CD4-positive, alpha-beta T cell treated with Interleukin-17A for 4 hours (primary cell): Measurements from ENCODE around the gene ADCK1.

Experiments
- DNase-seq: peaks from one replicate; pipeline ENCODE4 v3.0.0-alpha.2; 2020; ENCODE audit warnings: mixed read lengths

Gene ADCK1

DNA sequence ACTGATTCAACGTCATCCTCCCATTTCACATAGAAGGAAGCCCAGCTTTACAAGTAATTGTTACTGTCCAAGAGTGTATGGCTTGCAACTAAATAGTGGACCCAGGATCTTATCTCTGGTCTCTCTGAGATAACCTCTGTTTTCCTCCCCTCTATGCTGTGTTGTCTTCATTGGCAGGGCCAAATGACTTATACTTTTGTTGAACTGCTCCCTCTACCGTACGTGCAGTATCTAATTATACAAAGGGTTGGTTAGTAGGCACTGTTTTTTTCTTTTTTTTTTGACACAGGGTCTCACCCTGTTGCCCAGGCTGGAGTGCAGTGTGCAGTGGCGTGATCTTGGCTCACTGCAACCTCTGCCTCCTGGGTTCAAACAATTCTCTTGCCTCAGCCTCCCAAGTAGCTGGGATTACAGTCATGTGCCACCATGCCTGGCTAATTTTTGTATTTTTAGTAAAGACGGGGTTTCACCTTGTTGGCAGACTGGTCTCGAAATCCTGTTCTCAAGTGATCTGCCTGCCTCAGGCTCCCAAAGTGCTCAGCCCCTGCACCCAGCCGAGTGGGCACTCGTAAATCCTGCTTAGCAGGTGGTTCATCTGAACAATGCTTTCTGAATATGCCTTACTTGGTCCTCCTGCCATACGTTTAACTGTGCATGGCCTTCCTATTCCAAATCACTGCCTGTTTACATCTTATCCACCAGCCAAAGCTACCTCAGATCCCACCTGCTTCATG, 162.1 kb downstream of the ADCK1 start:
- DNase-seq, result no peak

DNA sequence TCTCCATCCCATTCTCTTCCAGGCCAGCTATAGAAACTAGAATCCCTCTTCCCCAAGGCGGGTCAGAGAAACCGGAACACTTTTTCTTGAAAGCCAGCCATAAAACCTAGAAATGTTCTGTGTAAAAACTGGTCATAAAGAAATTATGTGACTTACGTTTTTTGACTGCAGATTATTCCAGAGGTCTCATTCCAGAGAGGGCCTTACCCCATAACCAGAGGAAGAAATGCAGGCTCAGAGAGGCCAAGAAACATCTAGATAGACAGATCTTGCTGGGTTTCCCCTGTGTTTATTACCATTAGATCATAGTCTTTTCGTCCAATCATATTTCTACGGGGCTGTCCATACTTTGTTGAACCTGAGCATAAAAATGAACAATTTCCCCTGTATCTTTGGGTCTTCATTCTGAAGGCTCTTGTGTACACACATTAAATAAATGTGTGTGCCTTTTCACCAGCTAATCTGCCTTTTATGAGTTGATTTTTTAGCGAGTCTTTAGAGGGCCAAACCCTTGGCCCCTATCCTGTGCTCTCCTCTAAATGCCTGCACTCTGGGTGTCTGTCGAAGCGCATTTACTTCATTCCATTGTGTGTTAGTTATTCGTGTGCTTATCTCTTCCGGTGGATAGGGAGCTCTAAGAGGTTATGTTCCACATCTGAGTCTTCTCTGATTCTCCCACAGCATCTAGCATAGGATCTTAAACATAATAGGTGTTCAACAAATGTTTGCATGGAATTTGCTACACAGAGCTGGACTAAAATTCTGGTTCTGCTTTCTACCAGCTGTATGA, 163.0 kb downstream of the ADCK1 start:
- no peak for DNase-seq

DNA sequence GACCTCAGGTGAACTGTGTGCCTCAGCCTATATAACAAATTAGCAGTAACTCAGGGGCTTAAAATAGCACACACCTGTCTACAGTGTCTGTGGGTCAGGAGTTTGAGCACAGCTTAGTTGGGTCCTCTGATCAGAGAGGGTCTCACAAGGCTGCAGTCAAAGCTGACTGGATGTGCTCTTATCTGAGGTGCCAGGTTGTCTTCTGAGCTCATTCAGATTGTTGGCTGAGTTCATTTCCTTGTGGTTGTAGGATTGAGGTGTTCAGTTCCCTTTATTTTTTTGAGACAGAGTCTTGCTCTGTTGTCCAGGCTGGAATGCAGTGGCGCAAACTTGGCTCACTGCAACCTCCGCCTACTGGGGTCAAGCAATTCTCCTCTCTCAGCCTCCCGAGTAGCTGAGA, 164.7 kb downstream of the ADCK1 start:
- DNase-seq, result no peak

- DNase-seq, result no peak
Measured at GRCh38 chr14:77965050-77965449, 165.1 kb downstream of the ADCK1 start.

GRCh38 chr14:77965919-77966435, 166.1 kb downstream of the ADCK1 start:
- DNase-seq, result no peak

DNA sequence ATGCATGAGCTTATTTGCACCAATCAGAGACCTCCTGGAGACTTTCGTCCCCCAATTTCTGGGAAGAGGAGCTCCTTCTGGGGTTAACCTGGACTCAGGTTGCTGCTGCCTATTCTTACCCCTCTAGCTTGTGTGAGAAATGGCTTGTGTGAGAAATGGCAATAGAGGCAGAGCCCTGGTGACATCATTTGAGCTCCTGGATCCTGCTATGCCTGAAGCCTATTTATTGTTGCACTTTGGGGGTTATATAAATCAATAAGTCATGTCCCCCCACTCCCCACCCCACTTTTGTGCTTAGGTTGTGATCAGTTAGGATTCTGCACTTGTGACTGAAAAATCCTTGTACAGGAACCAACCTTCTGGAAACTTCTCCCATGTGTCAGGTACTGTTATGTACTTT, 167.2 kb downstream of the ADCK1 start:
- no peak for DNase-seq

- no peak for DNase-seq
Measured at GRCh38 chr14:77970646-77971045, 170.7 kb downstream of the ADCK1 start.

DNA sequence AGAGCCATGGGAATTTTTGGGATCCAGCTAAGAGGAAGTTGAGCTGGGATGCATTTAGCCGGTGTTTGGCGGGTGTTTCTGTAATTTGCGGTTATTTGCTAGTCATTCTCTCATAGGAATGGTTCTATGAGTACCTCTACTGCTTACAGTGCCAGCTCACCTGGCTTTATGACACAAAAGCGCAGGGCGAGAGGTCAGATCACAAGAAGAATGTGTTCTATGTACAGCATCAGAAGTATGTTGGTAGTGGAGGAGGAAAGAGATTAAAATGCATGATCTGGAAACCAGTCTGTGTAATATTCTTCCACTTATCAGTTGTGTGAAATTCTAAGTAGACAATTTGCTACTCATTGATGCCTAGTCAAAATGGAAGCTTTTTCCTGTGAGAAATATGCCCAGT, 173.3 kb downstream of the ADCK1 start:
- no peak for DNase-seq

DNA sequence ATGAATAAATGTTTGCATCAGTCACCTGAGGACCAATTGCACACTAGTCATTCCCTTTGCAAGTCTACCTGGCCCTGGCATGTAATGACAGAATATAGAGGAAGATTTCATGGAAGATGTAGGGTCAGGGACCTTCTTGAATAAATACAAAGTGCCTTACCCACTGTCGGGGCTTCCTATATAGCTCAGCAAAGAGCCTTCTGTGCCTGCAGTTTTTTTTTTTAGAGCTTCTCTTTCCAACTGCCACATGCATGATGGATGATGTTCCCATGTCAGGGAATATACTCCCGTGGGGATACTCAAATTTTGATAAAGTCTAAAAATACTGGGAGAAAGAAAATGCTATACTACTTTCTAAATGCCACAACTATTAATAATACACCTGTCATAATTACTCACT, 176.7 kb downstream of the ADCK1 start:
- no peak for DNase-seq

DNA sequence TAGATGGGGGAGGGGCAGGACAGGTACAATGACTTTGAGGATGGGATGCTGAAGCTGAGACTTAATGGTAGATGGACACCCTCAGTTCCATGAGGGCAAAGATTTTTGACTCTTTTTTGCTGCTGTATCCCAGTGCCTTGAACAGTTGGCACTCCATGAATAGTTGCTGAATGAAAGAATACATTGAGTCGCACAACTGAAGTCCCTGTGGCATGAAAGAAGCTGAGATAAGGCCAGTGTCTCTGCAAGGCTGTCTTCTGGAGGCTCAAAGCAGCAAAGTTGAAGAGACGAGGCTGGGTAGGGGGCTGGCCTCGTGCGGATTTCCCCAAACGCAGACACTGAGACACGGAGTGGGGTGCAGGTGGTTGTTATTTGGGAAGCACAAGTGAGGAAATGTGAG, 179.3 kb downstream of the ADCK1 start:
- no peak for DNase-seq

DNA sequence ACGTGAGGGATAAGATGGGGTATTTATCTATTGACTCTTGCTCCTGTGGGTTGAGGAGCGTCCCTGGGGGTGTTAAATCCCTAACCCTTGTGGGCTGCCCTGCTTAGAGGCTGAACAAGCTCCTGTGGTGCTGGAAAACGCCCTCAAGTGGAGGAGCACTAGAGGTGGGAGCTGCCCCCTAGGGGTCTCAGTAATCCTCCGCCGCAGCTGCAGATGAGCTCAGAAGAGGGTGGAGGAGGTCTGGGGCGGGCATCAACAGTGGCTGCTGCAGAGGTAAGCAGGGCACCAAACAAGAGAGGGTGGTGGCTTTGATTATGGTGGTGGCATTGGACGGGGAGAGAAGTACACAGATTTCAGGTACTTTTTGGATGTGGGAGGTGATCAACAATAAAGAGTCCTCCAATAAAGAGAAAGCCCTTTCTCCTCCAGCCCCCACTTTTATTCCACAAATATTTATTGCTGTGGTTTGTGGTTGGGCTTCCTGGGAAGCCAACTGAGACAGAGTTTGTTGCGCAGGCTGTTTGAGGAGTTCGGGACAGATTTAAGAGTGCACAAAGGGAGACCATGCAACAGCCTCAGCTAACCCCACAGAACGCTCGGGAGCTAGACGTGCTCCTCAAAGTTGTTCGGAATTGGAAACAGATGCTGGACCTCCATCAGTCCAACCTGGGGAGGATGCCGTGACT, 179.9 kb downstream of the ADCK1 start:
- no peak for DNase-seq

DNA sequence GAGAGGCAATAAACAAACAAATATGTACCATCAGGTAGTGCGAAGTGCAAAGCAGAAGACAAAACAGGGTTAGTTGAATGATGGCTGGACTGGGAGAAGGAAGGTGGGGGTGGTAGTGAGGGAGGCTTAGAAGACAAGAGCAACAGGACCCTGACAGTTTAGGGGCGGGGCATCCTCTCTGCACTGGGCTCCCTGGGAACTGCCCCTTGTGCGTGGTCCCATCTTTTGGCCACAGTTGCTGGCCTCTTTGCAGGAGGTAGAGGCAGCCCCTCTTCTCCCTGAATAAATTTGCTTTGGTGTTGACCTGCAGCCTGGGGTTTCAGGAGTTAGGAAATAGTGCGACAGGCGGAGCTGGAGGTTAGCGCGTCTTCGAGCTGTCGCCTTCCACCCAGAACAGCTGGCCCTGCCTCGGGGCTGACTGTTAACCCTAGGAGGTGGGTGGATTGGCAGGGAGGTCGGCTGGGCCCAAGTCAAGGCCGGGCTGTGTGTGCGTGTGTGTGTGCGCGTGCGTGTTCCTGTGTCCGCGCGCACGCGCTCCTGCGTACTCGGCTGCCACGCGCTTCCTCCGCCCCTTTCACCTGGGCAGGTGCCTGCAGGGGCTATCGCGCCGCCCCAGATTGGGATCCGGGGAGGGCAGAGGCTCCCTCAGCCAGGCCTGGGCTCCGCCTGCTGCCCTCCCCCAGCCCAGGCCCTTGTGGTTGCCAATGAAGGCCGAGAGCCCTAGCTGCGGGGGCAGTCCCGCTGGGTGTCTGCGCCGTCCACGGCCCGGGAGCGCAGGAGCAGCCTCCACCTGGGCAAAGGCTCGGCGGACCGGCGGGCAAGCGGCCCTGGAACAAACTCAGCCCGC, 180.8 kb downstream of the ADCK1 start:
- DNase-seq, result no peak
